Measurements from ENCODE around the gene DAAM2. TPM values are rescaled to one million over a fixed set of nuclear protein-coding genes. Genes with fewer than 3 reads are reported as not detected.

Gene DAAM2
- total RNA-seq, 4 donors from 2014 or later, result 200 to 373 (median 270) TPM

DNA sequence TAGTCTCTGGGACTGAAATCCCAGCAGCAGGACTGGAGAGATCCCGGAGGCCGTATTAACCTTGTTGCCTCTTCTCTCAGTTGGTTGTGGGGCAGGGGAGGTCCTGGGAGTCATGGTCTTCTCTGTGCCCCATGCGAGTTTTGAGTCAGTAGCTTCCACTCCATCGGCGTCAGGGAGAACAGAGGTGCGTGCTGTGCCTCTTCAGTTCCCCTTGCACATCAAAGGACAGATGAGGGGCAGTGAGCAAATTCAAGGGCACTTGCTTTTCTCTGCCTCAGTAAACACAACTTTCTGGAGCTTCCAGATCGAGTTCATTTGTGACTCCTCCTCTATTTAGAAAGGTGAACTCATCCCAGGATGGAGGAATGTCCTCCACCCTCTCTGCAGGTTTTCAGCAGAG is 93.5 kb downstream of the DAAM2 start:
- no peaks in the 10 kb centered on the region for H3K9me3 ChIP-seq
- peaks cover 0 to 52% of the 10 kb centered on the region in 2 donors for H3K36me3 ChIP-seq
- peak overlapping the region in 3 of 4 donors; percentile 83 to 88 (median 85) for H3K27ac ChIP-seq
- no peak overlapping the region for H3K4me3 ChIP-seq
- no peak for ATAC-seq
- peaks cover 2 to 94% (median 27%) of the 10 kb centered on the region in 3 donors for H3K4me1 ChIP-seq
- TF ChIP-seq, protein P1, sequence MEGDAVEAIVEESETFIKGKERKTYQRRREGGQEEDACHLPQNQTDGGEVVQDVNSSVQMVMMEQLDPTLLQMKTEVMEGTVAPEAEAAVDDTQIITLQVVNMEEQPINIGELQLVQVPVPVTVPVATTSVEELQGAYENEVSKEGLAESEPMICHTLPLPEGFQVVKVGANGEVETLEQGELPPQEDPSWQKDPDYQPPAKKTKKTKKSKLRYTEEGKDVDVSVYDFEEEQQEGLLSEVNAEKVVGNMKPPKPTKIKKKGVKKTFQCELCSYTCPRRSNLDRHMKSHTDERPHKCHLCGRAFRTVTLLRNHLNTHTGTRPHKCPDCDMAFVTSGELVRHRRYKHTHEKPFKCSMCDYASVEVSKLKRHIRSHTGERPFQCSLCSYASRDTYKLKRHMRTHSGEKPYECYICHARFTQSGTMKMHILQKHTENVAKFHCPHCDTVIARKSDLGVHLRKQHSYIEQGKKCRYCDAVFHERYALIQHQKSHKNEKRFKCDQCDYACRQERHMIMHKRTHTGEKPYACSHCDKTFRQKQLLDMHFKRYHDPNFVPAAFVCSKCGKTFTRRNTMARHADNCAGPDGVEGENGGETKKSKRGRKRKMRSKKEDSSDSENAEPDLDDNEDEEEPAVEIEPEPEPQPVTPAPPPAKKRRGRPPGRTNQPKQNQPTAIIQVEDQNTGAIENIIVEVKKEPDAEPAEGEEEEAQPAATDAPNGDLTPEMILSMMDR (IDR thresholded peaks at IDR 0.05), result no peak
- TF ChIP-seq POLR2AphosphoS5 (IDR thresholded peaks at IDR 0.05) (no peak), POLR2A (IDR thresholded peaks at IDR 0.05) (no peak), EP300 (IDR thresholded peaks at IDR 0.05) (no peak)
- no peaks in the 10 kb centered on the region for H3K27me3 ChIP-seq
- 83 to 90% methylated on average over 2 to 3 of the region's 7 CpGs for WGBS, 2 donors (ENCODE audit: low coverage in 1 of 2)

DNA sequence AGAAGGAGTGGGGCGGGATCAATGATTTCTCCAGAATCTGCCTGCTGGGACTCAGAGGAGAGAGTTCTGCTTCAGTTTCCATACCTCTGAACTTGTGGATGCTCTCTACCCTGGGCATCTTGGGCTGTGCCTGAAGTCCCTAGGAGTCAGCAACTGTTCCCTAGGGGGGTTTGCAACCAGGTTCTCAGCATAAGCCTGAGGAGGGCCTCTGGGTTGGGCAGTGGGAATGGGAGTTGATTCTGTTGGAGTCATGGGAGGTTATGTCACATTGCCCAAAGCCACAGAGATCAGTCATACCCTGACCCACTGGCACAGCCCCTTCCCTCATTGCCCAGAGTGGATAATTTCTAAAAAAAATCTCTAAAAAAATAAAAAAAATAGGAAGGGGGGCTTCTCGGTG is 94.7 kb downstream of the DAAM2 start:
- Histone ChIP-seq H3K4me3 (no peak overlapping the region), H3K27ac (peak overlapping the region; percentile 27 to 88 (median 84)), H3K36me3 (peaks cover 0 to 58% of the 10 kb centered on the region in 2 donors), H3K9me3 (no peaks in the 10 kb centered on the region), H3K27me3 (no peaks in the 10 kb centered on the region), H3K4me1 (peaks cover 0 to 94% (median 22%) of the 10 kb centered on the region in 3 donors)
- WGBS, 2 donors (ENCODE audit: low coverage in 1 of 2), result 0 to 75% methylated on average over 1 to 2 of the region's 2 CpGs
- ATAC-seq, result no peak
- TF ChIP-seq, protein P1 (IDR thresholded peaks at IDR 0.05), result no peak
- TF ChIP-seq EP300 (IDR thresholded peaks at IDR 0.05) (no peak), POLR2A (IDR thresholded peaks at IDR 0.05) (no peak)

DNA sequence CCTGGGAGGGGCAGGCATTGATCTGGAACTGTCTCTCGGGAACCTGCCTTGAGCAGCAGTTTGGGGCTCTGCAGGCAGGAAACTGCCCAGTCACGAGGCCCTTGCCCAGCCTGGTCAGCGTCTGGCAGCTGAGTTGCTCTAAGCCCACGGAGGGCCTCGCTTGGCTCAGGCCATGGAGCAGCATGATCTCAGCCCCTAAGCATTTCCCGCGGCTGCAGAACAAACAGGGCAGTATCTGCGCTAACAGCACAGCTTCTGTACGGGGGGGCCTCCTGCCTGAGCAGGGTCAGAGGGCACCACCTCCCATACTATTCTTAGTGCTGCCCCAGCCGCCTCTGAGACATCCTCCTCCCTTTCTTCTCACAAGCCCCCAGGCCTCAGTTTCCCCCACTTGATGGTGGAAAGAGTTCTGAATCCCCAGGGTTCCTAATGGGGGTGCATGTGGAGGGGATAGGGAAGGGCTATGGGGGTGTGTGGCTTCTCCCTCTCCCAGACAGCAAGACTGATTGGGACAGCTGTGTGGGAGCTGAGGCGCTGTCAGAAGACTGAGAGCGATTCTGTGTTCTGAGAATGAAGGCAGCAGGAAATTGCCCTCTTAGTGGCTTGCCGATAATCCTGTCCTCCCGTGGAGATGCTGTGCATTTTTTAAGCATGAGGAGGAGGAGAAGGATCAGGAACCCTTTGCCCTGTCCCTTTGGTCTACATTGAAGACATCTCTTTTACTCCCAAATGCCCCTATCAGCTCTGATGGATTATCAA is 95.7 kb downstream of the DAAM2 start:
- Histone ChIP-seq H3K4me1 (peaks cover 0 to 93% (median 16%) of the 10 kb centered on the region in 3 donors), H3K9me3 (no peaks in the 10 kb centered on the region), H3K4me3 (no peak overlapping the region), H3K36me3 (peaks cover 0 to 68% of the 10 kb centered on the region in 2 donors), H3K27me3 (no peaks in the 10 kb centered on the region), H3K27ac (peak overlapping the region; percentile 27 to 88 (median 84))
- WGBS, 2 donors (ENCODE audit: low coverage in 1 of 2), result 60% methylated on average over 1 to 6 of the region's 14 CpGs
- ATAC-seq, result peak; percentile 91
- TF ChIP-seq POLR2A (IDR thresholded peaks at IDR 0.05) (no peak), POLR2AphosphoS5 (IDR thresholded peaks at IDR 0.05) (peak; percentile 86)

DNA sequence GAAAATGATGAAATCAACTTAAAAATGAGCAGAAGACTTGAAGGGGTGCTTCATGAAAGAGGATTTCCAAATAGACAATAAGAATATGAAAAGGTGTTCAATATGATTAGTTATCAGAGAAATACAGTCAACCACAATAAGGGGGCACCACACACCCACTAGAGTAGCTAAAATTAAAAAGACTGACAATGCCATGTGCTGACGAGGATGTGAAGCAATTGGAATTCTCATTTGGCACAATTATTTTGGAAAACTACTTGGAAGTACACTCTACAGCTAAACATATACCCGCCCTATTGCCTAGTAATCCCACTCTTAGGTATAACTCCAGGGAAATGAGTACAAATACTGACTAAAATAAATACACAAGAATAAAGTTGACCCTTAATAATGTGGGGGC is 97.1 kb downstream of the DAAM2 start:
- Histone ChIP-seq H3K9me3 (no peaks in the 10 kb centered on the region), H3K4me1 (peaks cover 0 to 85% (median 16%) of the 10 kb centered on the region in 3 donors), H3K27ac (peak overlapping the region in 3 of 4 donors; percentile 2 to 85 (median 83)), H3K27me3 (no peaks in the 10 kb centered on the region), H3K36me3 (peaks cover 0 to 80% of the 10 kb centered on the region in 2 donors), H3K4me3 (no peak overlapping the region)
- no peak for TF ChIP-seq POLR2A (IDR thresholded peaks at IDR 0.05)
- TF ChIP-seq, protein P1 (IDR thresholded peaks at IDR 0.05), result no peak
- no peak for TF ChIP-seq POLR2AphosphoS5 (IDR thresholded peaks at IDR 0.05)
- no peak for TF ChIP-seq EP300 (IDR thresholded peaks at IDR 0.05)
- no peak for ATAC-seq
- 50 to 70% methylated on average over 1 to 2 of the region's 2 CpGs for WGBS, 2 donors (ENCODE audit: low coverage in 1 of 2)

DNA sequence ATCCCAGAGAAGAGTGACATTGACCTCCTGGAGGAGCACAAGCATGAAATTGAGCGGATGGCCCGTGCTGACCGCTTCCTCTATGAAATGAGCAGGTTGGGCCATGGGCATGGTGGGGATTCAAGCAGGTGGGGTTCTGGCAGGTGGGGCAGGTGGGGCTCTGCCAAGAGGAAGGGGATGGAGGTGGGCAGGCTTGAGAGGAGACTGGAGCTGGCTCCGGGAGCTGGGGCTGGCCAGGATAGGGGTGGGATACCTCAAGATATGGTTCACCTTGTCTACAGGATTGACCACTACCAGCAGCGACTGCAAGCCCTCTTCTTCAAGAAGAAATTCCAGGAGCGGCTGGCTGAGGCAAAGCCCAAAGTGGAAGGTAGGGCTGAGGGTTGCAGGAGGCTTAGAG is 99.2 kb downstream of the DAAM2 start:
- Histone ChIP-seq H3K4me1 (peaks cover 0 to 70% (median 16%) of the 10 kb centered on the region in 3 donors), H3K36me3 (peaks cover 0 to 84% of the 10 kb centered on the region in 2 donors), H3K27me3 (no peaks in the 10 kb centered on the region), H3K4me3 (no peak overlapping the region), H3K9me3 (no peaks in the 10 kb centered on the region), H3K27ac (peak overlapping the region in 3 of 4 donors; percentile 75 to 85 (median 83))
- TF ChIP-seq POLR2AphosphoS5 (IDR thresholded peaks at IDR 0.05) (no peak), EP300 (IDR thresholded peaks at IDR 0.05) (no peak), POLR2A (IDR thresholded peaks at IDR 0.05) (no peak)
- TF ChIP-seq, protein P1 (IDR thresholded peaks at IDR 0.05), result no peak
- 71 to 100% methylated on average over 1 to 2 of the region's 6 CpGs for WGBS, 2 donors (ENCODE audit: low coverage in 1 of 2)
- no peak for ATAC-seq
